H1 (cell line): ENCODE results near the gene DYTN. TPM values are rescaled to one million over a fixed set of nuclear protein-coding genes. Genes with fewer than 3 reads are reported as not detected.

ENCODE experiments used
- CTCF ChIA-PET: fragments of 300-600 bp; sonication (Branson Sonifier 250); formaldehyde crosslinking; loops from one replicate; lab custom pipeline; 2021; ENCODE audit not compliant: partially characterized antibody; lab: Charles Lee
- POLR2A ChIA-PET: fragments of 300-600 bp; sonication (Branson Sonifier 250); formaldehyde crosslinking; loops from one replicate; lab custom pipeline; 2021; ENCODE audit warnings: inconsistent platforms; ENCODE audit not compliant: partially characterized antibody; lab: Charles Lee
- DNase-seq, 2 experiments: peaks; one replicate each; pipeline versions ENCODE4 v3.0.0 to v3.0.0-alpha.2; 2010 to 2022; ENCODE audit warnings: low spot score in 2 of 2, low read depth in 1 of 2, mixed read lengths in 1 of 2
- FAIRE-seq: peaks from 2 replicates; lab custom pipeline; 2011; peaks lifted over from hg19 to GRCh38; lab: Jason Lieb, UNC
- H2AFZ ChIP-seq: 2 replicates; pipeline ENCODE4 v1.8.1; 2012; ENCODE audit warnings: low read length, inconsistent platforms
- H2AK5ac ChIP-seq: 2 replicates; pipeline ENCODE4 v1.6.1; 2013; ENCODE audit warnings: low read depth, low read length
- H2BK120ac ChIP-seq: replicated peaks from 2 replicates; pipeline ENCODE3; 2013; ENCODE audit warnings: low read depth, low read length, inconsistent platforms
- H2BK12ac ChIP-seq: 2 replicates; pipeline ENCODE4 v1.6.1; 2013; ENCODE audit warnings: low read depth, low read length
- H2BK15ac ChIP-seq: 2 replicates; pipeline ENCODE4 v1.6.1; 2013; ENCODE audit warnings: low read length
- H2BK20ac ChIP-seq: 2 replicates; pipeline ENCODE4 v1.6.1; 2013; ENCODE audit warnings: low read length
- H2BK5ac ChIP-seq: 2 replicates; pipeline ENCODE4 v1.6.1; 2013; ENCODE audit warnings: low read depth, low read length
- H3K14ac ChIP-seq: 2 replicates; pipeline ENCODE4 v1.6.1; 2013; ENCODE audit warnings: inconsistent platforms; ENCODE audit not compliant: insufficient read length
- H3K18ac ChIP-seq: 2 replicates; pipeline ENCODE4 v1.6.1; 2013; ENCODE audit warnings: low read length; ENCODE audit errors: extremely low read depth
- H3K23ac ChIP-seq: 2 replicates; pipeline ENCODE4 v1.6.1; 2013; ENCODE audit warnings: inconsistent platforms; ENCODE audit not compliant: insufficient read length
- H3K23me2 ChIP-seq: 2 replicates; pipeline ENCODE4 v1.6.1; 2013; ENCODE audit warnings: low read depth, low read length
- H3K27ac ChIP-seq: 2 replicates; pipeline ENCODE4 v1.6.1; 2011; ENCODE audit warnings: low read depth, low read length, inconsistent platforms
- H3K27me3 ChIP-seq, 4 experiments: replicated peaks in 1 of 4; 1 replicate in 1 of 4; 2 replicates in 3 of 4; pipeline versions ENCODE4 v1.6.1 to v1.8.1; 2011 to 2013; ENCODE audit warnings: low read length in 3 of 4, mild to moderate bottlenecking in 3 of 4, inconsistent platforms in 2 of 4, mixed read lengths in 2 of 4, moderate library complexity in 1 of 4; ENCODE audit not compliant: control insufficient read depth in 3 of 4, insufficient read depth in 3 of 4; ENCODE audit errors: extremely low read depth in 1 of 4
- H3K36me3 ChIP-seq, 4 experiments: 2 replicates each; pipeline versions ENCODE4 v1.6.1 to v1.8.1; 2011 to 2013; ENCODE audit warnings: mild to moderate bottlenecking in 4 of 4, low read length in 3 of 4, moderate library complexity in 2 of 4, control low read depth in 1 of 4, inconsistent platforms in 1 of 4; ENCODE audit not compliant: insufficient read depth in 4 of 4, control insufficient read depth in 2 of 4
- H3K4ac ChIP-seq: replicated peaks from 2 replicates; pipeline ENCODE3; 2013; ENCODE audit warnings: low read length, low read depth, mixed read lengths, inconsistent platforms; ENCODE audit not compliant: insufficient read length
- H3K4me1 ChIP-seq, 4 experiments: replicated peaks in 1 of 4; 1 replicate in 1 of 4; 2 replicates in 3 of 4; pipeline versions ENCODE4 v1.6.1 to v1.8.1; 2011 to 2013; ENCODE audit warnings: low read length in 3 of 4, inconsistent platforms in 2 of 4, mixed read lengths in 1 of 4; ENCODE audit not compliant: insufficient read depth in 4 of 4, control insufficient read depth in 3 of 4
- H3K4me2 ChIP-seq, 2 experiments: 2 replicates each; pipeline versions ENCODE4 v1.6.1 to v1.8.1; 2011 to 2013; ENCODE audit warnings: low read depth in 2 of 2, low read length in 2 of 2, control low read depth in 1 of 2, inconsistent platforms in 1 of 2, mild to moderate bottlenecking in 1 of 2; ENCODE audit not compliant: insufficient read depth in 1 of 2
- H3K4me3 ChIP-seq, 4 experiments: fragments of 200-600, 300-600 bp in 1 of 4; sonication (generic), shearing (Covaris generic), sonication (Bioruptor Twin) in 1 of 4; 2 replicates each; pipeline versions ENCODE4 v1.5.1 to v1.8.1; 2011 to 2016; ENCODE audit warnings: low read length in 4 of 4, low read depth in 3 of 4, control low read depth in 2 of 4, inconsistent platforms in 2 of 4, mild to moderate bottlenecking in 2 of 4, mixed read lengths in 1 of 4, moderate library complexity in 1 of 4; ENCODE audit not compliant: insufficient read depth in 2 of 4; ENCODE audit errors: extremely low read depth in 1 of 4
- H3K56ac ChIP-seq: replicated peaks from 2 replicates; pipeline ENCODE3; 2013; ENCODE audit warnings: low read depth, mild to moderate bottlenecking, mixed read lengths, low read length, inconsistent platforms; ENCODE audit not compliant: insufficient read length
- H3K79me1 ChIP-seq: 2 replicates; pipeline ENCODE4 v1.6.1; 2013; ENCODE audit warnings: low read depth, low read length, control low read depth
- H3K79me2 ChIP-seq, 2 experiments: 2 replicates each; pipeline versions ENCODE4 v1.6.1 to v1.8.1; 2012 to 2013; ENCODE audit warnings: low read length in 2 of 2, mild to moderate bottlenecking in 2 of 2, inconsistent platforms in 1 of 2; ENCODE audit not compliant: insufficient read depth in 2 of 2, control insufficient read depth in 1 of 2
- H3K9ac ChIP-seq, 4 experiments: replicated peaks in 1 of 4; 1 replicate in 1 of 4; 2 replicates in 3 of 4; pipeline versions ENCODE4 v1.6.1 to v1.8.1; 2011 to 2013; ENCODE audit warnings: low read depth in 3 of 4, low read length in 3 of 4, control low read depth in 2 of 4, mild to moderate bottlenecking in 2 of 4, moderate library complexity in 2 of 4, inconsistent platforms in 1 of 4; ENCODE audit errors: extremely low read depth in 1 of 4
- H3K9me3 ChIP-seq, 2 experiments: 2 replicates each; pipeline versions ENCODE4 v1.6.1 to v1.8.1; 2012 to 2013; ENCODE audit warnings: mild to moderate bottlenecking in 2 of 2, moderate library complexity in 2 of 2, control low read depth in 1 of 2, inconsistent platforms in 1 of 2, low read depth in 1 of 2, low read length in 1 of 2, mixed read lengths in 1 of 2; ENCODE audit not compliant: insufficient read depth in 2 of 2
- H4K20me1 ChIP-seq, 2 experiments: replicated peaks in 1 of 2; 2 replicates each; pipeline versions ENCODE3 to v1.8.1; 2011 to 2013; ENCODE audit warnings: inconsistent platforms in 2 of 2, low read length in 2 of 2, mild to moderate bottlenecking in 1 of 2; ENCODE audit not compliant: insufficient read depth in 2 of 2, control insufficient read depth in 1 of 2
- H4K5ac ChIP-seq: 2 replicates; pipeline ENCODE4 v1.6.1; 2013; ENCODE audit warnings: low read length, low read depth, mixed read lengths, inconsistent platforms; ENCODE audit not compliant: insufficient read length
- H4K8ac ChIP-seq: 2 replicates; pipeline ENCODE4 v1.8.0; 2013; ENCODE audit warnings: mild to moderate bottlenecking, moderate library complexity, low read length, inconsistent platforms; ENCODE audit not compliant: insufficient read depth; ENCODE audit errors: extremely low read depth
- H4K91ac ChIP-seq: replicated peaks from 2 replicates; pipeline ENCODE3; 2013; ENCODE audit warnings: low read length, mixed read lengths, inconsistent platforms; ENCODE audit not compliant: insufficient read length
- ASH2L ChIP-seq: fragments of 200-600, 300-600 bp; sonication (generic); IDR thresholded peaks from one replicate; pipeline ENCODE4 v1.7.1; 2017; ENCODE audit warnings: low read length
- CEBPB ChIP-seq: IDR thresholded peaks from 2 replicates; pipeline ENCODE4 v1.6.1; 2012; ENCODE audit warnings: low read depth, low read length
- E2F6 ChIP-seq: IDR thresholded peaks from 2 replicates; pipeline ENCODE4 v1.6.1; 2012; ENCODE audit warnings: inconsistent platforms
- POLR2AphosphoS5 ChIP-seq: IDR thresholded peaks from 2 replicates; pipeline ENCODE4 v1.6.1; 2011; ENCODE audit warnings: low read depth, low read length
- POU5F1 ChIP-seq: IDR thresholded peaks from 2 replicates; pipeline ENCODE4 v1.6.1; 2011; ENCODE audit warnings: low read depth, mild to moderate bottlenecking, low read length, moderate library complexity
- RXRA ChIP-seq: IDR thresholded peaks from 2 replicates; pipeline ENCODE4 v1.6.1; 2011; ENCODE audit warnings: low read depth, mild to moderate bottlenecking, low read length, moderate library complexity; ENCODE audit not compliant: insufficient read depth
- SAP30 ChIP-seq: fragments of 300-600 bp; sonication (generic); IDR thresholded peaks from 2 replicates; pipeline ENCODE4 v1.7.1; 2012; ENCODE audit warnings: low read length, moderate library complexity, mild to moderate bottlenecking, inconsistent platforms; ENCODE audit not compliant: insufficient read depth, insufficient replicate concordance
- SP2 ChIP-seq: IDR thresholded peaks from 2 replicates; pipeline ENCODE4 v1.6.1; 2012; ENCODE audit warnings: mild to moderate bottlenecking, low read length, inconsistent platforms
- SP4 ChIP-seq: IDR thresholded peaks from 2 replicates; pipeline ENCODE4 v1.6.1; 2012; ENCODE audit warnings: low read length, inconsistent platforms
- TAF7 ChIP-seq: optimal IDR thresholded peaks from 2 replicates; pipeline ENCODE3; 2011; ENCODE audit warnings: low read depth, mild to moderate bottlenecking, inconsistent platforms, low read length, moderate library complexity, borderline replicate concordance
- WGBS, 2 experiments: shearing (Covaris generic) in 1 of 2; methylation state at CpG; one replicate each; pipeline versions ENCODE4 v1.1.6 to v1.1.7; 2013 to 2015; ENCODE audit warnings: low lambda C conversion rate in 2 of 2, mixed read lengths in 2 of 2, inconsistent platforms in 1 of 2, low coverage in 1 of 2, missing lambda C conversion rate in 1 of 2; ENCODE audit not compliant: insufficient replicate concordance in 2 of 2, insufficient coverage in 1 of 2, insufficient read length in 1 of 2; ENCODE audit errors: extremely low coverage in 1 of 2, missing lambda C conversion rate in 1 of 2; 5-methylcytosine and 5-hydroxymethylcytosine counted together
- polyA plus RNA-seq, 7 experiments: library from polyadenylated mRNA; depleted of rRNA in 3 of 7; stranded (reverse) in 5 of 7; unstranded in 2 of 7; fragments of >200 nt in 5 of 7; fragments of 200-250 nt in 2 of 7; gene quantifications; 1 replicate in 5 of 7; 2 replicates in 1 of 7; 4 replicates in 1 of 7; pipeline versions ENCODE4 v1.2.1 to v1.2.3, GENCODE V29; 2011 to 2013; ENCODE audit warnings: missing spikeins in 2 of 7, mixed read lengths in 2 of 7
- total RNA-seq: library from RNA; stranded (reverse); fragmentation: NEBNext Ultra II Directional; extraction: Animal tissue kit (Norgen Biotek cat#: 25700); gene quantifications from 2 replicates; pipeline ENCODE4 v1.2.1, GENCODE V29; 2021

DYTN gene
- total and polyA plus RNA-seq, 2 of the 8 experiments (the other 6 are each of a cell fraction or from before 2014, with no cell fraction given), result not detected

GRCh38 chr2:206603243-206603642 is 115.0 kb downstream of the DYTN start:
- Histone ChIP-seq H2BK120ac (no peak overlapping the region), H2AK5ac (no peak overlapping the region)
- POLR2A ChIA-PET, result interaction anchor here (0.6 kb wide), 1 partner anchor 161 kb away, joined by 4 read pairs; no protein-coding TSS in a partner anchor

More at GRCh38 chr2:206603243-206603642, 115.0 kb downstream of the DYTN start:
- H3K36me3 ChIP-seq, result no peaks in the 10 kb centered on the region
- TF ChIP-seq SP2, result no peak
- no peak for TF ChIP-seq RXRA
- no peak for TF ChIP-seq E2F6
- no peak for TF ChIP-seq SAP30
- no peak for TF ChIP-seq POU5F1
- TF ChIP-seq SP4, result no peak
- no peak for TF ChIP-seq ASH2L
- no peak for TF ChIP-seq CEBPB
- no peak for TF ChIP-seq POLR2AphosphoS5
- TF ChIP-seq TAF7, result no peak
- TF ChIP-seq, all 59 proteins: peak for 0
- H3K4me1 ChIP-seq, result no peaks in the 10 kb centered on the region
- no peak overlapping the region for H3K27ac ChIP-seq
- no peaks in the 10 kb centered on the region; a peak in 1 of 7 replicates for H3K27me3 ChIP-seq
- no peak overlapping the region for H3K23ac ChIP-seq
- H4K8ac ChIP-seq, result no peak overlapping the region
- H2BK15ac ChIP-seq, result no peak overlapping the region
- no peak overlapping the region for H3K4me2 ChIP-seq
- H3K79me2 ChIP-seq, result no peaks in the 10 kb centered on the region
- no peak overlapping the region for H2AFZ ChIP-seq
- H3K4me3 ChIP-seq, result no peak overlapping the region
- H3K14ac ChIP-seq, result no peak overlapping the region
- H2BK5ac ChIP-seq, result no peak overlapping the region
- H4K20me1 ChIP-seq, result no peaks in the 10 kb centered on the region
- WGBS, 2 experiments, result 77% methylated on average over 3 of the region's 3 CpGs; no CpG with 5 or more reads in 1 of the 2 experiments
- H3K9ac ChIP-seq, result no peak overlapping the region
- no peak overlapping the region for H4K91ac ChIP-seq
- no peaks in the 10 kb centered on the region for H3K79me1 ChIP-seq
- no peak overlapping the region for H2BK12ac ChIP-seq
- DNase-seq, result no peak
- no peak overlapping the region for H3K56ac ChIP-seq
- no peak overlapping the region for H2BK20ac ChIP-seq
- H4K5ac ChIP-seq, result no peak overlapping the region
- H3K4ac ChIP-seq, result no peak overlapping the region
- no peak for FAIRE-seq
- CTCF ChIA-PET, result interaction anchor here (1.0 kb wide), 1 partner anchor 45 kb away, joined by 3 read pairs; no protein-coding TSS in a partner anchor
- H3K9me3 ChIP-seq, result no peaks in the 10 kb centered on the region
- no peaks in the 10 kb centered on the region for H3K23me2 ChIP-seq
- H3K18ac ChIP-seq, result no peak overlapping the region
